Measurements from ENCODE around the gene TPX2.

Gene TPX2

GRCh38 chr20:31705598-31706597 lies 33.2 kb upstream of the TPX2 start:
- no peak for TF ChIP-seq CTCF (IDR thresholded peaks at IDR 0.05; ENCODE audit: insufficient read depth, low read length, missing control alignments)
- no peak for DNase-seq (ENCODE audit: low read depth, low spot score)
- POLR2A ChIA-PET, result no interaction called here
- H3K4me3 ChIP-seq (ENCODE audit: low read depth, low read length), result no peak overlapping the region
- CTCF ChIA-PET, result interaction anchor here (0.5 to 7.4 kb wide), 6 partner anchors 8 to 201 kb away, joined by 3 to 41 read pairs (median 6); partner anchors contain the start of gene BCL2L1

- POLR2A ChIA-PET, result no interaction called here
- no peak for TF ChIP-seq CTCF (IDR thresholded peaks at IDR 0.05; ENCODE audit: insufficient read depth, low read length, missing control alignments)
- no peak for DNase-seq (ENCODE audit: low read depth, low spot score)
- CTCF ChIA-PET, result interaction anchor here (1.2 to 4.8 kb wide), 4 partner anchors 12 to 94 kb away, joined by 3 to 41 read pairs (median 4); partner anchors contain the start of gene BCL2L1
- H3K4me3 ChIP-seq (ENCODE audit: low read depth, low read length), result no peak overlapping the region
Observed at GRCh38 chr20:31706607-31707257, 32.4 kb upstream of the TPX2 start.

GRCh38 chr20:31707258-31707615 lies 31.9 kb upstream of the TPX2 start:
- ChIA-PET POLR2A (no interaction called here), CTCF (interaction anchor here (1.2 to 4.8 kb wide), 4 partner anchors 11 to 94 kb away, joined by 3 to 41 read pairs (median 4); partner anchors contain the start of gene BCL2L1)
- H3K4me3 ChIP-seq (ENCODE audit: low read depth, low read length), result no peak overlapping the region
- no peak for TF ChIP-seq CTCF (IDR thresholded peaks at IDR 0.05; ENCODE audit: insufficient read depth, low read length, missing control alignments)
- DNase-seq (ENCODE audit: low read depth, low spot score), result no peak

- POLR2A ChIA-PET, result no interaction called here
- CTCF ChIA-PET, result interaction anchor here (1.2 to 4.8 kb wide), 3 partner anchors 15 to 47 kb away, joined by 4 to 41 read pairs (median 18); partner anchors contain the start of gene BCL2L1
- TF ChIP-seq CTCF (IDR thresholded peaks at IDR 0.05; ENCODE audit: insufficient read depth, low read length, missing control alignments), result no peak
- DNase-seq (ENCODE audit: low read depth, low spot score), result no peak
- no peak overlapping the region for H3K4me3 ChIP-seq (ENCODE audit: low read depth, low read length)
Observed at GRCh38 chr20:31707994-31708735, 30.9 kb upstream of the TPX2 start.

GRCh38 chr20:31708736-31709534 lies 30.2 kb upstream of the TPX2 start:
- CTCF ChIA-PET, result interaction anchor here (1.2 to 3.9 kb wide), 2 partner anchors 15 to 48 kb away, joined by 4 to 18 read pairs; no protein-coding TSS in a partner anchor
- TF ChIP-seq CTCF (IDR thresholded peaks at IDR 0.05; ENCODE audit: insufficient read depth, low read length, missing control alignments), result no peak
- POLR2A ChIA-PET, result no interaction called here
- H3K4me3 ChIP-seq (ENCODE audit: low read depth, low read length), result no peak overlapping the region
- DNase-seq (ENCODE audit: low read depth, low spot score), result no peak
